RCC 7860 (cell line): Measurements from ENCODE around the gene RNF133.

Experiments used
- DNase-seq: peaks from one replicate; pipeline ENCODE4 v3.0.0-alpha.2; 2015; ENCODE audit warnings: low spot score
- FAIRE-seq: peaks from 2 replicates; lab custom pipeline; 2012; peaks lifted over from hg19 to GRCh38; lab: Jason Lieb, UNC

The RNF133 gene, protein sequence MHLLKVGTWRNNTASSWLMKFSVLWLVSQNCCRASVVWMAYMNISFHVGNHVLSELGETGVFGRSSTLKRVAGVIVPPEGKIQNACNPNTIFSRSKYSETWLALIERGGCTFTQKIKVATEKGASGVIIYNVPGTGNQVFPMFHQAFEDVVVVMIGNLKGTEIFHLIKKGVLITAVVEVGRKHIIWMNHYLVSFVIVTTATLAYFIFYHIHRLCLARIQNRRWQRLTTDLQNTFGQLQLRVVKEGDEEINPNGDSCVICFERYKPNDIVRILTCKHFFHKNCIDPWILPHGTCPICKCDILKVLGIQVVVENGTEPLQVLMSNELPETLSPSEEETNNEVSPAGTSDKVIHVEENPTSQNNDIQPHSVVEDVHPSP

DNA sequence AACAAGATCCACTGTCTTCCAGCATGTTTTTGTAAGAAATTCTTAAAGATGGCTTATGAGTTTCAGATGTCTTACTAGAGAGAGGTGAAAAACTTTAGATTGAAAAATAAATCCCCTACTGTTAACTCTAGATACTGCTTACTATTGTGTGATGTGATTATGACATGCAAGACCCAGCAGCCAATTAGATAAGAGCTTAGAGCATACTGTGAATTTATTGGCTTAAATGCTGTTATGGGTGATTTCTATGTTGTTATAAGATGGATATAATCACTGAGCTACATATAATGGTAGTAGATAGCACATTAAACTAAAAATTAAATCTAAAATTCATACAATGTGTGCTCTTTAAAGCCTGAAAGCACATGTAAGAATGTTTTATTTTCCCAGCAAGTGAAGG lies at the start of gene RNF133:
Gene RNF133 (minus strand): TSS at position 101 of the 400 bp plus-strand sequence. CDS start 199 bp downstream, outside the sequence.
- FAIRE-seq (no peak), DNase-seq (no peak)

DNA sequence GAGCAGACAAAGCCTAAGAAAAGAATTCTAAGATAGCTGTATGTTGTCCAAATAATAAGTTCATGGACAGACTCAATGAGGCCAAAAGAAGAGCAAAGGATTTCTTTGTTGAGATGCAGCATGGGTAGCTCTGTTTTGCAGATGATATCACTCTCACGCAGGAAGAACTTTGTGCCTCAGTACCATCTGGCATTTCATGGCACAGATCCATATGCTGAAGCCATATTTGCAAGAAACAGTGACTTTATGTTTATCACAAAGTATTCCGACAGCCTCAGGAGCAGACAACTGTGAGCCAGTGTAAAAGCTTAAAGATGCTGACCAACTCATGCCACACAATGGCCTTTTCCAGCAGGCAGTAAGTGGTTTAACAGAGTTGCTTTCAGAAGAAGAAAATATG lies 49.3 kb upstream of the RNF133 start:
- no peak for FAIRE-seq

DNA sequence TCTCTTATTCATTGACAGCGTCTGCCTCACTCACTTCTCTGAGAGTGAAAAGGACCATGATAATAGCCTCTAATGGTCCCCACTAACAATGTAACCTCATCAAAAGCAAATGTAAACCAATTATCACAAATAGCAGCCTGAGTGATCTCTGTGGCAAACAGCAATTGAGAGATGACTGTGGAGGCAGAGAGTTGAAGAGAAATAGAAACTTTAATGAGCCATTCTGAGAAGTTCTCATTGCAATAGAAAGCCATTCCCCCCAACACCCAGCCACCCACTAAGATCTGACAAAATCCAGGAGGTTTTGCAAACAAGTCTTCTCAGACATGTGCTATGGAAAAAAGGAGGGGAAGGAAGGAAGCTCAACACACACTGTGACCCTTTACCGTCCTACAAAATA lies 48.0 kb upstream of the RNF133 start:
- no peak for DNase-seq
- no peak for FAIRE-seq

More for the DNA sequence above, 49.3 kb upstream of the RNF133 start:
- DNase-seq = no peak

DNA sequence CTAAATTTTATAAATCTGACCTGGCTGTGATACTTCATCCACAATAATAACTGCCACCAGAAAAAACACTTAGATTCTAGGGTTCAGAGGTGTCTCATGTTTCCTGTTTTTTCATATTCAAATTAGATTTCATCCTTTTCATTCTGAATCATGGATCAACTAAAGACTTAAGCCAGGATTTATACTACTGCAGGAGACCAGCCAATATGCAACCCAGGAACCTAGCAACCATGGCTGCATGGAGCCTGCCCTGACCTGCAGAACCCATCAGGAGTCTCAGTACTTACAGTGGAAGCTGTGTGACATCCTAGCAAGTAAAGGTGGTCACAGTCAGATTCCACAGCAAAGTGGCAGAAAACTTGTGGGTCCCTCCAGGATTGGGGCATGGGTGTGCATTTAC lies 44.3 kb upstream of the RNF133 start:
- no peak for FAIRE-seq
- DNase-seq = no peak

- no peak for DNase-seq
- no peak for FAIRE-seq
Measured at GRCh38 chr7:122738947-122739346, 40.0 kb upstream of the RNF133 start.

GRCh38 chr7:122736183-122736582 lies 37.3 kb upstream of the RNF133 start:
- DNase-seq (no peak), FAIRE-seq (no peak)

GRCh38 chr7:122727759-122728158 lies 28.8 kb upstream of the RNF133 start:
- FAIRE-seq = no peak
- DNase-seq = no peak

- DNase-seq (no peak), FAIRE-seq (no peak)
Measured at GRCh38 chr7:122727354-122727753, 28.4 kb upstream of the RNF133 start.

DNA sequence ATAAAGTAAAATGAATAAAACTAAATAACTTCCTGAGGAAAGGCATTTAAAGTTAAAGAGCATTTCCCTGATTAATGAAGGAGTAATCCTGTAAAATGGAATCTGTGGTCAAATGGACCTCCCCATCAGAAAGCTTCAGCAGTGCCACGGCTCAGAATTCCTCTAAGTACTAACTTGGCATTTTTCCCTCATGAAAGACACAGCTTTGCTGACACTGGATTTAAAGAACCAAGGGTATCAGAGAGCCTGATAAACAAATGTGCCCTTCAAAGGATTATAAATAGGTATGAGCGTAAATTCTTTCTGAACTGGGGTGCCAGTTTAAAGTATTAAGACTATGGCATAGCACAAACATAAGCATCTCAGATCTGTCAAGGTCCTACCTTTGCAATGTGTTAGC lies 28.0 kb upstream of the RNF133 start:
- FAIRE-seq (no peak), DNase-seq (no peak)

GRCh38 chr7:122724366-122724765 lies 25.4 kb upstream of the RNF133 start:
- no peak for DNase-seq
- no peak for FAIRE-seq

GRCh38 chr7:122719010-122719578 lies 20.2 kb upstream of the RNF133 start:
- FAIRE-seq (no peak), DNase-seq (no peak)

GRCh38 chr7:122717356-122718089 lies 18.6 kb upstream of the RNF133 start:
- FAIRE-seq (no peak), DNase-seq (no peak)

DNA sequence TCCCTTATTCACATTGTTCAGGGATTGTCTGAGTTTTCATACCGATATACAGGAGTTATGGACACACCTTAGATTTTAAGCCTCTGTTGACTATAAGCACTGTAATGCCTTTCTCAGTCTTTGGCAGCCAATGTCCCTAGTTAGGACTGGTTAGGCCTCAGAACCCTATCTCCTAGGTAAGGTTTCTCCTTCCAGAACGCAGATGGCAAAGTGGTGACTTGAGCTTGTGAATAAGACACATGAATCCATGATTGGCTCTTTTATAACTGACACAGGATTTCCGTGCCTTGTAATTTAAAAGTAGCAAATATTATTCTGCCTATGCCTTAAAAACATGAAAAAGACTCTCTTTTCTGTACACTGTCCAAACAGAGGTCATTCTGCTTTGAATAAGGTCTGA lies 16.3 kb upstream of the RNF133 start:
- no peak for FAIRE-seq
- no peak for DNase-seq

DNA sequence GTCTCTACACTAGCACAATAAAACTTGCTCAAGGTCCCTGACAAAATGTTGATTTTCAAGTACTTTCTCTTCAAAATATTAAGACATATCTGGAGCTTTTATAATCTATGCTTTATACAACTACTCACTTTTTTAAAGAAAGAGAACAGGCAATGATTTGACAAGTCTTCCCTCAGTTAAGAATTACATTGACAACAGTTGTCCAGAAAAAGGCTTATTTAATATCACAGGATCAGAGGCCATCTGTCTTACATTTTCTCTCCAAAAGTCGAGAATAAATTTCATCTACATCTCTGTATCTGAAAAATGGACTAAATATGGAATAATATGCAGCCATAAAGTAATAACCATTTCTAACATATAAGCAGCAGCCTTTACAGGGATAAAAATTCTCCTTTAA lies 12.0 kb upstream of the RNF133 start:
- FAIRE-seq (no peak), DNase-seq (no peak)

GRCh38 chr7:122709930-122710646 lies 11.2 kb upstream of the RNF133 start:
- FAIRE-seq (no peak), DNase-seq (no peak)

GRCh38 chr7:122706836-122707235 lies 7.9 kb upstream of the RNF133 start:
- no peak for FAIRE-seq
- no peak for DNase-seq

GRCh38 chr7:122702872-122703510 lies 4.1 kb upstream of the RNF133 start, which contains the start of gene RNF148:
Gene RNF148, minus strand, starts transcription at chr7:122702922. Its CDS starts 172 bp downstream, at chr7:122702750.
- no peak for FAIRE-seq
- DNase-seq = peak; percentile 20

- DNase-seq (no peak), FAIRE-seq (no peak)
Measured at GRCh38 chr7:122695816-122696215, 3.1 kb downstream of the RNF133 start.

DNA sequence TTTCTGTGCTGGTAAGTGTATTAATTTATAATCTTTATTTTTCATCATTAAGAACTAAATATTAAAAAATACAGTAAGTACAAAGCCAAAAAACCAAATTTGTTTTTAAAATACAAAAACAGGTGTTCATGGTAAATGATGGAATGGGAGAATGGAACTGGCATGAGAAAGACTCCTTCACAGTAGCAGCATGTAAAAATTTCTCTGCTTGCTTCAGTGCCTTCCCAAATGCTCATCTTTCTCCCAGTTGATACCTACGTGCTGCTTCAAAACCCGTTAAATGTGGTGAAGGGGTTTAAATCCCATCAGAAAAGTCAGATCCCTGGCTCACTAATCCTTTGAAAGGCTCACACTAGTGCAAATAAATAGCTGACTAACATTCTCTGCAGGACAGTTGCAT lies 4.2 kb downstream of the RNF133 start:
- FAIRE-seq = no peak
- no peak for DNase-seq

DNA sequence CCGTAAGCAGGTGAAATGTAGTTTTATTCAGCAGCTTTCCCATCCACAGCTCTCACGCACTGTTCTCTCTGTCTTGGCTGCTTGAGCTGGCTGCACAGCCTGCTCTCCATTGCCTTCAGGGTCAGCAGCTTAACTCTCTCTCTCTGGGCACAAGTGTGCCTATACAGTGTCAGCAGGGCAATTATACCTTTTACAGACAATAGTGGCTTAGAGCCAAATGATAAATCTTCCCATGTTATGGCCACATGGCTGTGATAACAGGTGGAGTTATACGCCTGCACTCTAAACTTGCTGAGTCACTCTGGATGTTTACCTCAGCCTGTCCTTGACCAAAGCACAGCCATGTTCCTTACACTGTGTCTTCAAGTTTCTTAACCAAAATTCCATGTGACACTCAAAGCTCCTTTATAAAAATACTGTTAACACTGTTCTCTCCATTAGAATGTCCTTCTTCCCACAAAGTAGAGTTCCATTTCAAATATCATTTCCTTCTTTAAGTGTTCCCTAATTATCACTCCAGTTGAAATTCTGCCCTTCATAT lies 6.1 kb downstream of the RNF133 start:
- FAIRE-seq (no peak), DNase-seq (no peak)
